ENCODE results near the gene SCFD2.
"Not testable (repeated sequence)": the region's sequence is repeated elsewhere in the genome, so short reads cannot be mapped to it uniquely, and the experiment has no call there.

Gene SCFD2

DNA sequence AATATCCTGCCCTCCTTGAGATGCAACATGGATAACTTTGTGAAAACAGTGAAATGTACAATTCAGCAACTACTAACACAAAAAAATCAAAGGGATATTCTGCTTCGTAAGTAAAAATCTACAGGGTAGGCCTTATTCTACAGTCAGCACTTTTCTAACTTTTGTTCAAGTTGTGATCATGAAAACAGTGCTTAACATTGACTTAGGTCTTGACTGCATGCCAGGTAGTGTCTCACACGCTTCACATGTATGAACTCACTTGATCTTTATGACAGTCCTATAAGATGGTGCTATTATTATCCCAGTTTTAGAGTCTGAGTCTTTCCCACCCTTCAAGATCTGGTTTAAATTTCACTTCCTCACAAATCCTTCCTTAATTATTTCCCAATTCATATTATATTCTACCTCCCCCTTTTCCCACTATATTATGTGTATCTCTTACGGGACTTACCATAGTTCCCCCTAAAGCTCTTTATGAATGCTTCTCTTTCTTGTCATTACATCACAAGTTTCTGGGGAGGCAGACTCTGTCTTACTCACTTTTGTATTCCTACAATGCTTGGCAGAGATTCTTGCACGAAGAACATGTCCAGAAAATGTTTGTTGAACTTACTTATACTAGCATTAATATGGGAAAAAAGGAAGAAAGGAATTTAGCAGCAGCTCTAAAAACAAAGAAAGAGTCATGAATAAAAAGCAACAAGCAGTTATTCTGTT is 179.8 kb downstream of the SCFD2 start:
- DNase-seq: no peak

DNA sequence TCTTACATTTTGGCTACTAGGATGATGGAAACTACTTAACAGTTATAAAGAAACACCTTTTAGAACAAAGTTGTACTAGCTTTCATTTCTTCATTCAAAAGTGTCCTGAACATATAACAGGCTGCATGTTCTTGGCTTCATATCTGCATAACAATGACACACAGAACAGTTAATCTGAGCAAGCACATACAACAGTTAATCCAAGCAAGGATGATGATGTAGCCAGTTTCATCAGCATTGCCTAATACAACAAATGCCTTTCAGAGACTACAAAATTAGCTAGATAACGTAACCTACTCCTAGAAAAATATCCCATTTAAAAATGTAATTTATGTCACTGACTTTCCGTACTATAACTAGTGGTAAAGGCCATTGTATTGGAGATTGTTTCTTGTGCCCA is 182.1 kb downstream of the SCFD2 start:
- DNase-seq: no peak

DNA sequence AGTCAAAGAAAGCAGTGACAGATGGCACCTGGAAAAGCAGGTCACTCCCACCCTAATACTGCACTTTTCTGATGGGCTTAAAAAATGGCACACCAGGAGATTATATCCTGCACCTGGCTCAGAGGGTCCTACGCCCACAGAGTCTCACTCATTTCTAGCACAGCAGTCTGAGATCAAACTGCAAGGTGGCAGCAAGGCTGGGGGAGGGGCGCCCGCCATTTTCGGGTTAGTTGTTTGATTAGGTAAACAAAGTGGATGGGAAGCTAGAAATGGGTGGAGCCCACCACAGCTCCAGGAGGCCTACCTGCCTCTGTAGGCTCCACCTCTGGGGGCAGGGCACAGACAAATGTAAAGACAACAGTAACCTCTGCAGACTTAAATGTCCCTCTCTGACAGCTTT is 188.1 kb downstream of the SCFD2 start:
- not testable (repeated sequence) for DNase-seq

DNA sequence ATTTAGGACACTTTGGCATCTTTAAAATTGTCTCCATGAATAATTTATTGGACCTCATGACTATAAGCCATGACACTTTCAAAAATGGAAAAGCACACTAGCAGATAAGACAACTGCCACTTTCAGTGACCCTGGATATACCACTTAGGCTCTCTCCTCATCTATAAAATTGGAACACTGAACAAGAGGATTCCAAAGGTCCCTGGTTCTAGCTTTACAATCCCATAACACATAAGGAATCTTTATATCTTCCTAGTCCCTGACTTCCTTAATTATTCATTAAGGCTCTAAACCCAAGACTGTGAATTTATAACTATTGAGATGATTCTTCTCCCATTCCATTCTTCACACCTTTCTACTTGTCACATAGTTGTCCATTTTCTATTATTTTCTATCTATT is 190.2 kb downstream of the SCFD2 start:
- no peak for DNase-seq

DNA sequence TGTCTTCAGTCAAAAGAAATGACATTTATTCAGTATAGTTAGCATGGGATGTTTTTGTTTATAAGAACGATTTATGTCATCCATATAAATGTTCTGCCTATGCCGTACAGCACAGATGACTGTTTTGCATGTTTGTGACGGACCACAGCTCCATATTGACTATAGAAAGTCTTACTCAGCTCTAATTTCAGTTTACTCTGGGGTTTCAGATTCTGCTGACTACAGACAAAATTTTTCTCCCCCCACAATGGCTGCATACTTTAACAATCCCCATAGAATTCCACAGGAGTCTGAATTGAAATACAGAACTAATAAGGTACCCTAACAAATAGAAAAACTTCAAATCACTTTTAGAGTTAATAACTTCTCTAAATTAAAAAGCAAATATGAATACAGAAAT is 191.0 kb downstream of the SCFD2 start:
- DNase-seq: no peak

DNA sequence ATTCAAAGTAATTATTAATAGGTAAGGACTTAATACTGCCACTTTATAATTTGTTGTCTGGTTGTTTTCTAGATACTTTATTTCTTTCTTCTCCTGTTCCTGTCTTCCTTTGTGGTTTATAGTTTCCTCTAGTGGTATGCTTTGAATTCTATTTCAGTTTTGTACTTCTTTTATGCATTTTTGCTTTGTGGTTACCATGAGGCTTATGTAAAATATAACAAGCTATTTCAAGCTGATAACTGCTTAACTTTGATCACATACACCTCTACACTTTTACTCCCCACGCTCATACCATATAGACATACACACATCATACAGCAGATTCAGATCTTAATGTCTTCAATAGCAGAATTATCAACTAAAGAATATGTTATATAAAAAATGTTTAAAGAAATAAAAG is 192.3 kb downstream of the SCFD2 start:
- no peak for DNase-seq

DNA sequence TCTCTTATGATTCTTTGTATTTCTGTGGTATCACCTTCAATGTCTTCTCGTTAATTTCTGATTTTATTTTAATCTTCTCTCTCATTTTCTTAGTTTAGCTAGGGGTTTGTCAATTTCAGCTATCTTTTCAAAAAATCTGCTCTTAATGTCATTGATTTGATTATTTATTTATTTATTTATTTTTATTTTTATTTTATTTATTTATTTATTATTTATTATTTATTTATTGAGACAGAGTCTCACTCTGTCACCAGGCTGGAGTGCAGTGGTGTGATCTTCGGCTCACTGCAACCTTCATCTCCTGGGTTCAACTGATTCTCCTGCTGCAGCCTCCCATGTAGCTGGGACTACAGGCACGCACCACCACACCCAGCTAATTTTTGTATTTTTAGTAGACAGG is 194.1 kb downstream of the SCFD2 start:
- no peak for DNase-seq

DNA sequence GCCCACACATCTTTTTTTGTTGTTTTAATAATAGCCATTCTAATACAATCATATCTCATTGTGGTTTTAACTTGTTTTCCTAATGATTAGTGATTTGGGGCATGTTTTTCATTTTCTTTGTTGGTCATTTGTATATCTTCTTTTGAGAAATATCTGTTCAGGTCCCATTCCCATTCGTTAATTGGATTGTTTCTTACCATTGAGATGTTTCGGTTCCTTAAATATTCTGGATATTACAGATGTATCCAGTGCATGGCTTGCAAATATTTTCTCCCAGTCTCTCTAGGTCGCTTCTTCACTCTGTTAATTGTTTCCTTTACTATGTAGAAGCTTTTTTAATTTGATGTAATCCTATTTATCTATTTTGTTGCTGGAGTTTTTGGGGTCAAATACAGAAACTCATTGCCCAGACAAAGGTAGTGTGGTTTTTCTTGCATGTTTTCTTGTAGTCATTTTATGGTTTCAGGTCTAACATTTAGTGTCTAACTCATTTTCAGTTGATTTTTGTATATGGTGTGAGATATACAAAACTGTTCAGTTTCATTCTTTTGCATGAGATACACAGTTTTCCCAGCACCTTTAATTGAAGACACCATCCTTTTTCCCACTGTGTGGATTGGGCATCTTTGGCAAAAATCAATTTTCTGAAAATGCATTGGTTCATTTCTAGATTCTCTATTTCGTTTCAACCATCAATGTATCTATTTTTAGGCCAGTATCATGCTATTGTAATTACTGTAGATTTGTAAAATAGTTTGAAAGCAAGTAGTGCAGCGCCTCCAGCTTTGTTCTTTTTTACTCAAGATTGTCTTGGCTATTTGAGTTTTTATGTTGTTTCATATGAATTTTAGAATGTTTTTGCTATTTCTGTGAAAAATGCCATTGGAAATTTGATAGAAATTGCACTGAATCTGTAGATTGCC is 195.9 kb downstream of the SCFD2 start:
- no peak for DNase-seq

DNA sequence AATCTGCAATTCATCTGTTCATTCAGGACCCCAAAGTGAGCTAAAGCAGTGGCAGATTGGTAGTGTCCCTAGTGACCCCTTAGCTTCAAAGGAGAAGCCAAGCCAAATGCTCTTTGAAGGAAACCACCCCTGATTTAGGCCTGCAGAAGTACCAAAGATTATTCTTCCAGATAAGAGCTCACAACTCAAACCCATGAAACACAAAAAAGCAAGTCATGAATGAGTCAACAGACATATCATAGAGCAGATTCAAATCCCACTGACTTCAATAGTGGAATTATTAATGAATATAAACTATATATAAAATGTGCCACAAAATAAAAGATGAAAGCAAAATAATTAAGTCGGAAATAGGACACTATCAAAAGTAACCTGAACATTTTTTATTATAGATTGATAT is 197.6 kb downstream of the SCFD2 start:
- DNase-seq: no peak

DNA sequence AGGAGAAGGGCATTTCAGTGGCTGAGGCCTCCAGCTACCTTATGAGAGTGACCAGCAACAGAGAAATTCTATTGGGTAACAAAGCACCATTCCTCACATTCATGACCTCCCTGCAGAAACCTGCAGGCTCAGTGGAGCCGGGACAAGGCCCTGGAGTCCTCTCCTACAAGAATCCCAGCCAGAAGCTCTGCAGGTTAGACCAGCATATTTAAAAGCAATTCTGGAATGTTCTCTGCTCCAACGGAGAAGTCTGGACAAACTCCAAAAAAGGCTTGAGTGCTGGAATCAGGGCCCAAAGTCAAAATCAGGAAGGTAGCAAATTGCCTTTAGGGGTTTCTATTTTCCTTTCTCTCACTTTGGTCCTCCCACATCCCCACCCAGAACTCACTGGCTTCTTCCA is 202.9 kb downstream of the SCFD2 start:
- no peak for DNase-seq

DNA sequence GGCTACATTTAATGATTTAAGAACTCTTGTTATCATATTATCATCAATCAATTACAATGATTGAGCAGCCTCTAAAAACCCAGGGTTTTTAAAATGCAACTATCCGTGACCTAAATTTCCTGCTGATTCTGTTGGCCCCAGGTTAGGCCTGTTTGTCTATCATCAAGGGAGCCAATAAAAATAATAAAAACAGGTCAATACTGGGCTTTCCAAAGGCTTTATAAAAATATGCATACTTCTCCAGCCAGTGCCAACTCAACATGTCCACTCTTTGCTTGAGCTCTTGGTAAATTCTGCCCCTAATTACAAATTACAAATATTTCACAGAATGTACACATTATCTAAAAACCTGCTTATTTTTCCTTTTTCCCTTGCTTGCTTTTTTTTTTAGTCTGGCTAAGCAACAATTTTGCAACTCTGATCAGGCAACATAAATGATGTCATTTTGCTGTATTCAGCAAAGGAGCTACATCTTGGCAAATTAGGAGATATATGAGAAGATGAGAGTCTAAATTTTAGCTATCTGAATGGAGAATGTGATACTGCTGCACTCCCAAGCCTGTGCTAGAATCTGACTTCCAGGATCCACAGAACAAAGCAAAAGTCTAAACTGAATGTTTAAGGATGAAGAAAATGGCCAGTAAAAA is 204.0 kb downstream of the SCFD2 start:
- no peak for DNase-seq

DNA sequence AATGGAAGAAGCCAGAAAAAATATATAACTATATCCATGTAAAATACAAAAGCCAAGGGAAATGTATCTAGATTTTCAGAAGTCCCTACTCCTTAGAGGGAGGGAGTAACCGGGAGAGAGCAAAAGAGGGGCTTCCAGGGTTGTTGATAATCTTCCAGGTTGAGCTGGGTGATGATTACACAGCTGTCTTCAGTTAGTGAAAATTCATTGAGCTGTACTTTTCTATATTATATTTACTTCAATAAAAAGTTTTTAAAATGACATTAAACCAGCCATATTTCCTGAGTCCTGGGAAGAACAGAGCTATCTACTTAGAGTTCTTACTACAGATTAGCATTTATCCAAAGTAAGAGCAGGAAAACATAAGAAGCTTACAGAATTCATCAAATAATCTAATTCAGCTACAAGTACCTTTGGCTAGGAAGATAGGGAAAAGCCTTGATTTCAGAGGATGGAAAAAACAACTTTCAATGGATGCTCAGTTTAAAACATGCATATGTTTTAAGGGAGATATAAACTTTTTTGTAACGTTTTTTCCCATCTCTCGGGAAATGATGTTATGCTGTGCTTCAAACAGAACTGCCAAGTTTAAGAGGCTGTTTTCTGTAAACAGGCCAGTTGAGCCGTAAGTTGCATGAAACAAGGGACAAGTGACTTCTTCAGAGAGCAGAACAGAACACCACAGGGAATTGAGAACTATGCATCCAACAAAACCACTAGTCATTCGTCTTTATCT is 204.6 kb downstream of the SCFD2 start:
- DNase-seq: no peak

DNA sequence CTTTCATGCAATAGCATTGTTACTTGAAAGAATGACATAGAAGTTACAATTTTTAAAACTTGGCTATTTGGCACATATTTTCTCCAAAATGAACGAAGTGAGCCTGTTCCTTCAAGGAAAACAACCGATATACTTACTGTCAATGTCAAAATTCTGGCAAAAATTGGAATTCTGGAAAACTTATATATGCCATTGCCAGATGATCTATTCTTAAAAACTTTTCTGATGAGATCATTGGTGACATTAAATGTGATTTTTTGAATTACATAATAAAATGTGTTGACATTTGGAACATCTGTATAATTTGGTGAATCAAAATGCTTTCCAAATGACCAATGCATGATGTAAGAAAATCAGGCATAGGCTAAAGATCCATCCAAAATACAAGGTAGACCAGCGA is 209.0 kb downstream of the SCFD2 start:
- no peak for DNase-seq

DNA sequence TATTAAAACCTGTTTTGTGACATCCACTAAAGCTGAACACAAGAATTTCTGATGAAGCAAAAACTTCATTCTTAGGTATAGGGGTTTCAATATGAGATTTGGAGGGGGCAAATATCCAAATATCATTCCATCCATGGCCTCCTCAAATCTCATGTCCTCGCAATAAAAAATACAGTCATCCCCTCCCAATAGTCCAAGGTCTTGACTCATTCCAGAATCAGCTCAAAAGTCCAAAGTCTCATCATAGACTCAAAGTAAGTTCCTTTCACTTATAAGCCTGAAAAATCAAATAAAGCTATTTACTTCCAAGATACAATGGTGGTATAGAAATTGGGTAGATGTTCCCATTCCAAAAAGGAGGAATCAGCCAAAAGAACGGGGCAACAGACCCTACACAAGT is 213.4 kb downstream of the SCFD2 start:
- DNase-seq: no peak

DNA sequence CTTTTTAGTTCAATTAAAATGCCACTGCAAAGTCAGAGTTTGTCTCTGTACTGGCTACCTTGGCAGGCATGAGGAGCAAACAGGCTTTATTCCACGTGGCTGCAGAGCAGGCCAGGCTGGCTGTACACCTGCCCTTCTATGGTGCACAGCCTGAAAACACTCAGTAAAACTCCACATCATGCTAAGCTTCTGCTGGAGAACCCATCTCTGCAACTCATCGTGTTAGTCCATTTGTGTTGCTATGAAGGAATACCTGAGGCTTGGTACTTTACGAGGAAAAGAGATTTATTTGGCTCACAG is 214.4 kb downstream of the SCFD2 start:
- no peak for DNase-seq

DNA sequence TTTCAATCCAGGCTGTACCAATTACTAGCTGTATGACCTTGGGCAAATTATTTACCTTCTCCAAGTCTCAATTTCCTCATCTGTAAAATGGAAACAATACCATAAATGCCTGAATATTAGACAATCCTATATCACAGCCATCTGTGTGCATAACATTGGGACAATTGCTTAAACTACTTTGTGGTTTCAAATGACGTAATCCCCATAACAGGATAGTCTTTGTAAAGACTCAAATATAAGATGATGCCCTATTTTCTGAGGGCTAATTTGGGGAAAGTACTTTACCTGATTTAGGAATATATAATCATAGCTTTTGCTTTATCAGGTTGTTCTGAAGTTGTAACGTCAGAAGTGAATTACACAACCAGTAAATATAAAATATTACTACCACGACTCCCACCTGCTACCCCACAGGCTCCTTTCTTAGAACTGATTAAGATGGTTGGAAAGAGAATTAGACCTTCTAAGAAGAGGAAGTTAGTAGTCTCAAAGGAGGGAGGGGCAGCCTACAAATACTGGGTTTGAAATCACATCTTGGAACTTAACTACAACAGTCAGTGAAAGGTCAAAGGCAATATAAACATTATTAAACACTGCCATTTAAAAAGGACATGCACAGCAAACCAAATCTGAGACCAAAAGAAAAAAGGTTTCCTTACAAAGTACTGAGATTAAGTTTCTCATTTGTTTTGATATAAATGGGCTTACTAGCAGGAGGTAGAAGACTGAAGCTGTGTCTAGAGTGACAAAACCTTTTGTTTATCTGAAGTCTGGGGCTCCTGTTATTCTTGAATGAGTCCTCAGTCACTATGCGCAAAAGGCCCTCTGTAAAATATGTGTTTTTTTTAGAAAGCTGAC is 215.0 kb downstream of the SCFD2 start:
- no peak for DNase-seq

DNA sequence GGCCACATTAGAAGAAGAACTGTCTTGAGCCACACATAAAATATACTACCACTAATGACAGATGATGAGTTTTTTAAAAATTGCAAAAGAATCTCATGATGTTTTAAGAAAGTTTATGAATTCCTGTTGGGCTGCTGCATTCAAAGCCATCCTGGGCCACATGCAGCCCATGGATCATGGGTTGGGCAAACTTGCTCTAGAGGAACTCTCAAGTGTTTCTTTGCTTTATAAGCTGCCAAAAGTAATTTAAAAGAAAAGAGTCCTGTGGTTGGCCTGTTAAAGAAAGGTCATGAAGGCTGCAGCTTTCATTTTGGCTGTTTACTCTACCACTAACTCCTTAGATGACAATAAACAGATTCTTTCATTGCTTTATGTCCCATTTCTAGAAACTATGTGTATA is 218.2 kb downstream of the SCFD2 start:
- DNase-seq: no peak

DNA sequence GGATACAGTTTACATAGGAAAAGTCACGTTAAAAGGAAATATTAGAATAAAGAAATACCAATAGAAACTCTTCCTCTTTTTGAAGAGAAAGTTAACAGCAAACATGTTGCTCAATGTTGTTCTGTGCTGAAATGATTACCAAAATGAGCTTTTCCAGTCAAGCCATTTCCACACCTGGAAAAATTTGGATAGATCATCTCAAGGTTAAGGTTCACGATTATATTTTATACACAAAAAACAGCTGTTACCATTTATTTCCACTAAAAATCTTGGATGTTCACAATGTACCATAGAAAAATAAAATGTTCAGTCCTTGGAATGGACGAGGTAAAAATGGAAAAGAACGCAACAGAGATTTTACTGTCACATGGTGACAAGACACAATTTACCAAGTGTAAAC is 218.7 kb downstream of the SCFD2 start:
- no peak for DNase-seq

DNA sequence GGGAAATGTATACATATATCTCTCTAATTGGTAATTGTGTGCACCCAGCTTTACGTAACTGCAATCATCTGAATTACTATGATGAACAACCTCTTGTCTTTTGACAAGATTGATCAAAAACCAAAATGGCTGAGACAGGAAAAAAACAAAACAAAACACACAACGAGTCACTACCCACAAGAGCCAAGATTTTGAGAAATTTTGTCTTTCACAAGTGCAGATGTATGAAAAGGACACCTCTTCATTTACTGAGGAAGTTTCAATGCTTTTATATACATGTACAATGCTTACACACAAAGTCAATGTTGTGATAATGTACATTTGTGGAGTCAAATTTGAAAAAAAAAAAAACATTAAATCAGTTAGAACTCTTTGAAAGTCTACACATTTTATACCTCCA is 224.6 kb downstream of the SCFD2 start:
- DNase-seq: no peak

DNA sequence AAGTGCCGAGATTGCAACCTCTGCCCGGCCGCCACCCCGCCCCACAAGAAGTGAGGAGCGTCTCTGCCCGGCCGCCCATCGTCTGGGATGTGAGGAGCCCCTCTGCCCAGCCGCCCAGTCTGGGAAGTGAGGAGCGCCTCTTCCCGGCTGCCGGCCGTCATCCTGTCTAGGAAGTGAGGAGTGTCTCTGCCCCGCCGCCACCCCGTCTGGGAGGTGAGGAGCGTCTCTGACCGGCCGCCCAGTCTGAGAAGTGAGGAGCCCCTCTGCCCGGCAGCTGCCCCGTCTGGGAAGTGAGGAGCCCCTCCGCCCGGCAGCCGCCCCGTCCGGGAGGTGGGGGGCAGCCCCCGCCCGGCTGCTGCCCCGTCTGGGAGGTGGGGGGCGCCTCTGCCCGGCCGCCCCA is 226.6 kb downstream of the SCFD2 start:
- DNase-seq: not testable (repeated sequence)

DNA sequence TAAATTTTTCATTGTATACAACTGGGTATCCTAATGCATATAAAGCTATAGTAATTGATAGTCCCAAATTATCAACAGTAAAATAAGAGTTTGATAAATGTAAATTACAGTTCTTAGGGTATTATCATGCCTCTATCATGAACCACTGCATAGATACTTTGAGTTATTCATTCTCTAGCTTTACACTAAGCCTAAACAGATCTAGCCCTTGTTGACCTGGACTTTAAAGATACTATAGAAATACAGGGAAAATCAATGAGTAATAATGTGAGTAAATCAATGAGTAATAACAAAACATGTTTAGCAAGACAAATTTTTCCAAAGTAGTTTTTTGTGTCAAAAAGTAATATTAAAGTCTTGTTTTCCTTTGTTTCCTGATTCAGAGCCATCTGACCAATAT is 228.4 kb downstream of the SCFD2 start:
- no peak for DNase-seq

DNA sequence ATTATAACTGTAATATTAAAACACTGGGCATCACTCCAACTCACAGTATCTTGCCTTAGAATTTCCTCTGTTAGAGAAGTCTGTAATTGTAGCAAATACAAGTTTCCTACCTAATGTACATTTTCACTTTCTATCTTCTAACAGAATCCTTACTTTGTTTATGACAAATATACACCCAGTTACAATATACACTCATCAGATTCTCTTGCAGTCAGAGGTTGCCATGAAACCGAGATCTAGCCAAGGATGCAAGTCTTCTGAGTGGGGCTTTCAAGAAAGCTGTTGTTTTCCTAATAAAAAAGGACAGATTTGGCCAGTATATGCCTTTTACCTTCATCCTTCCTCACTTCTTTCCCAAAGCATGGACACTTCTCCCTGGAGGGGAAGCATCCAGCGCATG is 228.9 kb downstream of the SCFD2 start:
- no peak for DNase-seq

Data from CD4-positive, alpha-beta T cell treated with Interferon alpha-2 for 1 hour (primary cell).